KOPT-K1 (cell line): Measurements from ENCODE around the gene AEBP1.

Source experiments
- H3K27ac ChIP-seq: fragments of 200-600 bp; sonication (generic); 2 replicates; pipeline ENCODE4 v1.5.1; 2016; ENCODE audit warnings: antibody characterized with exemption, mild to moderate bottlenecking, low read depth, low read length; ENCODE audit not compliant: poor library complexity, severe bottlenecking
- H3K36me3 ChIP-seq: fragments of 200-600 bp; sonication (generic); 2 replicates; pipeline ENCODE4 v1.5.1; 2017; ENCODE audit warnings: antibody characterized with exemption, mild to moderate bottlenecking, low read length, moderate library complexity; ENCODE audit not compliant: insufficient read depth
- H3K9me3 ChIP-seq: fragments of 200-600 bp; sonication (generic); 2 replicates; pipeline ENCODE4 v1.5.1; 2017; ENCODE audit warnings: antibody characterized with exemption, low read length, mild to moderate bottlenecking; ENCODE audit not compliant: insufficient read depth, poor library complexity, severe bottlenecking

Gene AEBP1

DNA sequence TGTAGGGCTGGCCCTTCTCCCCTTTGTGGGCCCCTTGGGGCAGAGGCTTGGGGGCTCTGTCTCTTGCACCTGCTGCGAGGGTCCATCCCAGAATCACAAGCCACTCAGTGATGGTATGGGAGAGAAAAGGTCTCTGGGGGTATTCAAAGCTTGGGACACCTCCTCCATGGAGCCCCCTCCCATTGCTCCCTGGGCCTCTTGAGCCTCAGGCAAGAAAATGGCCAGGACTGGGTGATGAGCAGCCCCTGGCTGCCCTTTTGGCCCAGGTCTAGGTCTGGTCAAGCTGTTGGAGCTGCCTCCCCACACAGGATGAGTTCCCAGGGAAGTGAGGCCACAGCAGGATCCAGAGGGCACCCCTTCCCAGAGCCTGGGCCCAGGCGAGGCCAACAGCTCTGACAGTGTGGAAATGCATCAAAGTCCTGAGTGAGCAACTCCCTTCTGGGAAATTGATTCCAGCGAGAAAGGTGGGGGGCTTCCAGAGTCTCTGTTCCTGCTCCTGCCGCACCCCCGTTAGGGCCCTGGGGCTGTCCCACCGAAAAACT is 40.4 kb downstream of the AEBP1 start:
- H3K9me3 ChIP-seq = no peaks in the 10 kb centered on the region
- H3K36me3 ChIP-seq = no peaks in the 10 kb centered on the region
- no peak overlapping the region for H3K27ac ChIP-seq

DNA sequence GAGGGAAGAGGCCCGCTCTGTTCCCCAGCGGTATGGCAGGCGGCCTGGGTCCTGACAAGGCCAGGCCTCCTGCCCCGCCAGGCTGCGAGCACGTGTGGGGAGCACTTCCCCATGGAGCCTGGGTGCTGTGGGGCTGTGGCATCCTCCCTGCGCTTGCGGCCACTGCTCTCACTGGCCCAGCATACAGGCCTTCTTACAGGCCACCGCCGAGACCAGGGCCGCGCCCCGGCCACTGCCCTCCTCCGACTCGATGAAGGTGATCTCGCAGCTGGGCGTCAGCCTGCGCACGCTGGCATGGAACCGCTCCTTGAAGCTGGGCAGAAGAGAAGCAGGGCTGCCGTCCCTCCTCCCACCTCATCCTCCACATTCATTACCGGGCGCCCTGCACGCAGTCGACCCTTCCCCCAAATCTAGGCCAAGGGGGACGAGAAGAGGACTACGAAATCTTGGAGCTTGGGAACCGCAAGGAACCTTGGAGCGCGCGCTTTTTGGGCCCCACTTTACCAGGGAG is 40.9 kb downstream of the AEBP1 start:
- Histone ChIP-seq H3K27ac (no peak overlapping the region), H3K36me3 (no peaks in the 10 kb centered on the region), H3K9me3 (no peaks in the 10 kb centered on the region)

DNA sequence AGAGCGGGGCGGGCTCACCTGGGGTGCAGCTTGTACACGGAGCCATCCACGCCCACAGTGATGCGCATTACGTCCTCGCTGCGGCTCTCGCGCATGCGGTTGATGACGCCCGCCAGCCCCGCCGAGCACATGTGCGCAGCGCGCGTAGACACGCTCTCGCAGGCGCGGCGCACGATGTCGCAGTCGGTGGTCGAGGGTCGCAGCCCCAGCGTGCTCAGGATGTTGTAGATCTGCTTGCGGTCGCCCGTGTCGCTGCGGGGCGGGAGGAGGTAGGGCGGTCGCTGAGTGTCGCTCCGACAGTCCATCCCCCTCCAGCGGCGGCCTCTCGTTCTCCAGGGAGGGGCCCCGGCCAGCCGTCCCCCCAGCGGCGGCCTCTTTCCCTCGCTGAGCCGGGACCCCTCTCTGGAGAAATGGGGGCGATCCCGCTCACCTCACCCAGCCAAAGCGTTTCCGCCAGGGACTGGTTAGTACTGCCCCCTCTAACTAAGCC is 41.4 kb downstream of the AEBP1 start:
- no peak overlapping the region for H3K27ac ChIP-seq
- no peaks in the 10 kb centered on the region for H3K36me3 ChIP-seq
- H3K9me3 ChIP-seq = no peaks in the 10 kb centered on the region

DNA sequence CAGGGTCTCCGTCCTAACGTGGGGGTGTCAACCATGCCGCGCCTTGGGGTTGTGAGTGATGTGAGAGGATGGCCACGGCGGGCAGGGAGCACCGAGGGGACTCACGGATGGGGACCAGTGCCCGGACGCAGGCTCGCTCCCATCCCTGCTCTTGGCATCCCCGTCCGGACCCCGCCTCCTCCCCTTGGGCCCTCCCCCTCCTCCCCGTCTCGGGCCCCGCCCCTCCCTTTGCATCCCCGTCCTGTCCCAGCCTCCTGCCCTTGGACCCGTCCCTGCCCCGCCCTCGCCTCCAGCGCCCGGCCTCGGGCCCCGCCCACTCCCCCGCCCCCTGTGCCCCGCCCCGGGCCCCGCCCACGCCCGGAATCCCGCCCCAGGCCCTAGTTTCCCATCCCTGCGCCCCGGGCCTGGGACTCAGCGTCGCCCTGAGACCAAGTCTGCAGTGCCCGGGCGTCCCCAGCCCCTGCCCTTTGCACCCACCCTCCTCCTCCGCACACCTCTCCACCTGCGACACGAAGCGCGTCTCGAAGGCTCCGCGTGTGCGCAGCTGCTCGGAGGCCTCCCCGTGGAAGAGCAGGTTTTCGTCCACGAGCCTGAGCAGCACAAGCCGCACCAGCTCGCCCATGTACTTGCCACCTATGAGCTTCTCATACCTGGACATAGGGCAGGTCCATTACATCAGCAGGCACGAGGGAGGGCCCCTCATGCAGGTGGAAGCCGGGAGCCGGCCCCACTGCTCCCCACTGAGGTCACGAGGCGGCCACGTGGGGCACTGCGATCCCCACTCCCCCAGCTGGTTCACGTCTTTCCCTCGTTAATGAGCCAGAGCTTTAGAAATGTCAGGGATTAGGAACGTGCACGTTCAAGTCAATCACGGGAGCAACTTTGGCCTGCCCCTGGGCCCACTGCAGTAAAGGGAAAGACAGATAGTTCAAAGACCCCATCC is 42.1 kb downstream of the AEBP1 start:
- Histone ChIP-seq H3K36me3 (no peaks in the 10 kb centered on the region), H3K9me3 (no peaks in the 10 kb centered on the region), H3K27ac (no peak overlapping the region)

DNA sequence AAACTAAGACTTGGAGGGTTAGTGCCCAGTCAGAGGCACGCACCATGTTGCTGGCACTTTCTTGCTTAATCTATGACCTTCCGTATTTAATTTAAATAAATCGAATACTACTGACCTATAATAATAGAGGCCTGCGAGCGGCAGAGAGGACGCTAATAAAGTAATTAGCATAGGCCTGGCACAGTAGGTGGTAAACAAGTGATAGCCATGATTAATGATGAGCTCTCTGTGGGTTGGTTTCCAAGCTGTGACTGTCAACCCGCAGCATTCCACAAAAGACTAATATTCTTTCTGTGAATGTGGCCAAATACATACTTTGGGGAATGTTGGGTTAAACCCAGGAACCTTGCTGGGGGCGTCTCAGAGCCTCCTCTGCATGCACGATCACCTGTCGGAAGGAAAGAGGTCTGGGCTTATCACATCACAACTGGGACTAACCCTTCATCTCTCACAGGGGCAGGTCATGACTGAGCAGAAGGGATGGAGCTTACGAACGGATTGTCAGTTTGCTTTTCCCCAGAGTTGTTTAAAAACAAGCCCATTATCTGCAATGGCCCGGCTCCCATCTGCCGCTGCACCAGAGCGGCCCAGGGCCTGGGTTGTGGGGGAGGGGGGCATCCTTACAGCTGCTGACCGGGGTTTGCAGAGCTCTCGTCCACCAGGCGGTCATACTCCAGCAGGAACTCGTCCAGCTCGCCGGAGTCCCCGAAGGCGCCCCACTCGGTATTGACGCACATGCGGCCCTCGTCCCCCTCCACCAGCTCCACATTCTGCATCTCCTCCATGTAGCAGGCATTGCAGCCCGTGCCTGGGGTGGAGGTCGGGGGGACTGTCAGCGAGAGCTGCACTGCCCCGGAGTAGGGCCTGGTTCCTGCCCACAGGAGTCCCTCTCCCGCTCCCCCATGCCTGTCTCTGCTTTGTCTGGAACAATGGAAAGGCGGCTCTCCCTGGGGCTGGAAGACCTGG is 43.2 kb downstream of the AEBP1 start:
- Histone ChIP-seq H3K36me3 (no peaks in the 10 kb centered on the region), H3K9me3 (no peaks in the 10 kb centered on the region), H3K27ac (no peak overlapping the region)

DNA sequence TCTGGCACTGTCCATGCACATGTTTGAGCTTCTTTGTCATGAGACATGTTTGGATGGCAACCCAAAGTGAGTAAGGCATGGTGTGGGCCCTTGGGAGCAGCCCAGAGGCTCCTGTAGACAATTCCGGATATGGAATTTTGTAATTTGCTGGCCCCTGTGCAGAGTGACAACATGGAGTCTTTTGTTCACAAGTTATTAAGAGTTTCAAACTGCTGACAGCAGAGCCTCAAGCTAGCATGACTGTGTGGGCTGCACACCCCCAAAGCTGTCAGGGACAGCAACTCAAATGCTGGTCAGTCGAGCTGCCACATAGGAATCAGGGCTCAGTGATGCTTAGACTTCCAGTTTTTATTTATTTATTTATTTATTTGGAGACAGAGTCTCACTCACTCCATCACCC is 44.0 kb downstream of the AEBP1 start:
- H3K9me3 ChIP-seq = no peaks in the 10 kb centered on the region
- H3K36me3 ChIP-seq = no peaks in the 10 kb centered on the region
- no peak overlapping the region for H3K27ac ChIP-seq

DNA sequence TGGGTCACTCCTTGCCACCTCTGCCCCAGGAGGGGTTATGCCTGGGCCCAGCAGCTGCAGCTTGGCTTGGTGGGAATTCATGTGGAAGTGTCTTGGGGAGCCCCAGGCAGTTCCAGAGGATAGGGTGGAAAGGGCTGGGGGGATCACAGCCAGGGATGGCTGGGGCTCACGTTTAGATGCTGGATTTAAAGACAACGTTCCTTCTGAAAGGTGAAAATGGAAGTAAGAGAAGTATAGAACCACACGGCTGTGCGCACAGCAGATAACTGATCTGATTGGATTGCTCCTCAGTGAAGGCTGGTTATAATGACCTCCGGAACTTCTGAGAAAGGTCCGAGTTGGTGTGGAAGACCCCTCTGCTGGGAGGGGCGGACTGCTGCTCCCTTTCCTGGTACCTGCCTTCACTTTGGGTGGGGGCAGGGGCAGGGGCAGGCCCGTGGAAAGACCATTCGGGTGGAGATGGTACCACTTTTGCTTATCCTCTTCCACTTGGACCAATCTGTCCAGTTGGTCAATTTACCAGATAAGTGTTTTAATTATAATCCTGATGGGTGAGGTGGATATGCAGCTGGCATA is 44.9 kb downstream of the AEBP1 start:
- Histone ChIP-seq H3K27ac (no peak overlapping the region), H3K9me3 (no peaks in the 10 kb centered on the region), H3K36me3 (no peaks in the 10 kb centered on the region)

DNA sequence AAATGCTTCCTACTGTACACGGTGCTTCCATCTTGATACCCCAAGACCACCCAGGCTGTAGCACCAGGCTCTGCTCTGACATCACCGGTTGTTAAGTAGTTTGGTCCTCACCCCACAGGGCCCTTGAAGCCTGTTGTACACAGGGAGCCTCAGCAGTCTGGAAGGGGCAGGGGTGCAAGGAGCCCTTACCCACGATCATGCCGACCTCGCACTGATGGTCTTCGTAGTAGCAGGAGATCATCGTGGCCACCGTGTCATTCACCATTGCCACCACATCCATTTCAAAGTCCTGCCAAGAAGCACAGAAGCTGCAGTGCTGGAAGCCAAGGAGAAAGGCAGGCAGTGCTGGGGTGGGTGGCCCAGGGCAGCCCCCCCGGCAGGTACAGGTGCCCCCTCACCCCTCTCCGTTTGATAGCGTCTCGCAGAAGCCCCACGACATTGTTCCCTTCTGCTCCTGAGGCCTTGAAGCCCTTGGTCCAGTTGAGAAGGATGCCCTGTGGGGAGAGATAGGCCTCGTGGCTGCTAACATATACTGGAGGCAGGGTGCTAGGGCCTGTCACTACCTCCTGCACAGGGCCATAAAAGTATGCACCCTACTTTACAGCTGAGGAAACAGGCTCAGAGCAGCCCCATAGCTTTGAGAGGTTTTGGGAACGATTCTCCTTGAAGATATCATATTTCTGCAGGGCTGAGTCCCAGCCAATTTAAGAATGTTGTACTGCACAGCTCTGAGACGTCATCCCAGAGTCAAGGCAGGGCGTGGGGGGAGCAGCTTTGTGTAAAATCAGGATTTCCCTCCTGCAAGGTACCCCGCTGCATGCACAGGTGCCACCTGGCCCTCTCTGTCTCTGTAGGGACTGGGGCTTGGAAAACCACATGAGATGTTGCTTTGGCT is 45.7 kb downstream of the AEBP1 start:
- H3K27ac ChIP-seq = no peak overlapping the region
- H3K9me3 ChIP-seq = no peaks in the 10 kb centered on the region
- no peaks in the 10 kb centered on the region for H3K36me3 ChIP-seq

DNA sequence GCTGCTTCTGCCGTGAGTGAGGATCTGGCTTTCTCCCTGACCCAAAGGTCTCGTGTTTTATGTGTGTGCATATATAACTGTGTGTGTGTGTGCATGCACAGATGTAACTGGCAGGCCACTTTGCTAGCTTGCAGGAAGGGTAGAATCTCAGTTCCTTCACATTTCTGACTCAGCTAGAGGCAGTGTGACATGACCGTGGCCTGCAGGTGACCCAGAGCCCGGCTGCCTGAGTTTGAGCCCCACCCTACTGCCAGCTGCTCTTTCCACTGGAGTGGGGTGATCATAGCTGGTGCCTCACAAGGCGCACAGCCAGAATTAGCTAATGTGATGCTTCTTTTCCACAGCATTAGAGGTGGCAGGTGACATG is 46.3 kb downstream of the AEBP1 start:
- H3K27ac ChIP-seq = no peak overlapping the region
- no peaks in the 10 kb centered on the region for H3K9me3 ChIP-seq
- H3K36me3 ChIP-seq = no peaks in the 10 kb centered on the region

DNA sequence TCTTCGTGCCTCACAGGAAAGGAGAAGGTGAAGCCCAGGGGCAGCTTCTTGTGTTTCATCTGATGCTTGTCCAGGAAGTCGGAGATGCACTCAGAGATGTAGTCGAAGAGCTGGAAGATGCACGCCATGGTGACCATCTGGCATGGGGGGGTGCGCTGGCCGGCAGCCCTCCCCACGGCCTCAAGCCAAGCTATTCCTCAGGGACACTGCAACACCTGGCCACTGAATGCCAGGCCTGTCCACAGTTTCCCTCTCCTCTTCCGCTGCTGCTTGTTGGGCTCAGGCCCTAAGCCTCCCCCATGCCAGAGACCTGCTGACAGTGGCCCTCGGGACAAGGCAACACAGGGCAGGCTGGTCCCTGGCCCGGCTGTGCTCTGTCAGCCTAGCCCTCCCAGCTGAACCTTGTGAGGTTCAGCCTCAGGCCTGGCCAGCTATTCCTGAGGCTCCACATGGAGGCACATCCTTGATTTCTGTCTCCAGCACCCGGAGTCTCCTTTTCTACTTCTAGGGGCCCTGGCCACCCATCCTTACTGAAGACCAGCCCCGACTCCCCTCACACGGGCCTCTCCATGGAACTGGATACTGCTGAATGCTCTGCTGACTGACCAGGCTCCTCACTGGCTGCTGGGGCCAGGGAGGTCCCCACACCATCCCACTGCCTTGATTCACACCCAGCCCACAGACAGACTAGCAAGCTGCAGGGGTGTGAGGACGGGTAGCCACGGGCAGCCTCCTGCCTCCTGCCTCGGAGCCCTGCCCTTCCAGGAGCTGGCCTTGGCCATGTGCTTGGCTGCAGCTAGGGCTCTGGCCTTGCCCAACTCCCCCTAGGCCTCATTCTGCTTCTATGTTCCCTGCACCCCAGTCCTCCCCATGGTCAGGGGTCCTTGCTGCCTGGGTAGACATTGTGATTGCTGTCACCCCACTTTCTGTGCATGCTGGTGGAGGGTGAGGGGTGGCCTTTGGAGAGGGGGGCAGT is 47.1 kb downstream of the AEBP1 start:
- H3K36me3 ChIP-seq = no peaks in the 10 kb centered on the region
- no peaks in the 10 kb centered on the region for H3K9me3 ChIP-seq

DNA sequence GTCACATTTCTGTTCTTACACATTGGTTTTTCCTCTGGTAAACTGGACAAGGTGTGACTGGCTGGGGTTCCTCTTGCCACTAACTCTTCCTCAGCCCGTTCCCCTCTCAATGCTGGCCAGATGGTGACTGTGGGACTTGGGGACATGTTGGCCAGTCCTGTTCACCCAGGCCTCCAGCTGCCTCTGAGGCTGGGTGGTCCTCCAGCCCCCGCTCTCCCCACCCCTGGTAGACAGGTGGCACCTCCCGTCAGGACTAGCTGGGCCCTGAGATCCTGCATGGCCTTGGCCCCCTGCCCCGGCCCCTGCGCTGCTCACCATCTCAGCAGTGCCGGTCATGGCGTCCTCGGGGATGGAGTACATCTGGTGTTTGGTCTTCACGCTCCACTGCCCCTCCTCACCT is 47.8 kb downstream of the AEBP1 start:
- no peaks in the 10 kb centered on the region for H3K9me3 ChIP-seq
- H3K36me3 ChIP-seq = no peaks in the 10 kb centered on the region
- H3K27ac ChIP-seq = no peak overlapping the region

More for the DNA sequence above, 47.1 kb downstream of the AEBP1 start:
- no peak overlapping the region for H3K27ac ChIP-seq

DNA sequence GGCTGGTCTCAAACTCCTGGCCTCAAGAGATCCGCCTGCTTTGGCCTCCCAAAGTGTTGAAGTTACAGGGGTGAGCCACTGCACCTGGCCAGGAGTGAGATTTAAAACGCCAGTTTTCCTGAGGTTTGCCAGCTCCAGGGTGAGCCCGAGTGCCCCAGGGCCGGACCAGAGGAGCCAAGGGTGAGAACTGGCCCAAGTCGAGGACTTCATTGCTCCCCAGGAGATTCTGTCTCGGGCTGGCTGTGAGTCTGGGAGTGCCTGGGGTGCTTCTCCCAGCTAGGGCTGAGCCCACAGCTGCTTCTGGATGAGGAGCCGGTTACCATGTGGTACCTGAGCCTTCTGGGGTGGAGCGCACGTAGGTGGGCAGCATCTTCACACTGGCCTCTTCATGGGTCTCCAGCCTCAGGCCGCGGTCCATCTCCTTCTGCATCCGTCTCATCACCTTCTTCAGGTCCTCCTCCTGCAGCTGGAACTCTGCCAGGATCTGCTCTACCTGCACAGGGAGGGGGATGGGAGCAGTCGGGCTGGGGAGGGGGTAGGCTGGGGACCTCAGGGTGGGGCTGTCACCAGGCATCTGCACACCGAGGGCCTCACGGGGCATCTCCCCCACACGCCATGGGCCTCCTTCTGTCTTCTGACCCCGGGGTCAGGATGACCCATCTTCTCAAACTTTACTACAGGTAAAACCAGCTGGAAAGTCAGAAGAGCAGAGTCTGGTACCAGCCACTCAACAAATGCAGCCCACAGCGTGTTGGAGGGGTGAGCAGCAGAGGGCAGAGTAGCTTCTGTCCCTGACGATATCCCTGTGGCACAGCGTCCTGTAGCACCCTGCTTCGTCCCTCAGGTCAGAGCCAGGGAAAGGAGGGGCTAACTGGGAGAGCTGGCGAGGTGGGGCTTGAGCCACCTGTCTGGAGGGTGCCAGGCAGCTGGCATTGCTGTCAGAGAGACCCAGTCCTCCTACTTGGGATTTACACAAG is 49.1 kb downstream of the AEBP1 start:
- Histone ChIP-seq H3K27ac (no peak overlapping the region), H3K9me3 (no peaks in the 10 kb centered on the region), H3K36me3 (no peaks in the 10 kb centered on the region)
